NCI-H2107 treated with DMSO at 0.1 percent for 48 hours (cell line): ENCODE data around the gene VLDLR.

Experiments
- DNase-seq: peaks from one replicate; lab custom pipeline; 2025; ENCODE audit not compliant: unreplicated experiment; lab: John Stamatoyannopoulos, UW

Gene VLDLR

DNA sequence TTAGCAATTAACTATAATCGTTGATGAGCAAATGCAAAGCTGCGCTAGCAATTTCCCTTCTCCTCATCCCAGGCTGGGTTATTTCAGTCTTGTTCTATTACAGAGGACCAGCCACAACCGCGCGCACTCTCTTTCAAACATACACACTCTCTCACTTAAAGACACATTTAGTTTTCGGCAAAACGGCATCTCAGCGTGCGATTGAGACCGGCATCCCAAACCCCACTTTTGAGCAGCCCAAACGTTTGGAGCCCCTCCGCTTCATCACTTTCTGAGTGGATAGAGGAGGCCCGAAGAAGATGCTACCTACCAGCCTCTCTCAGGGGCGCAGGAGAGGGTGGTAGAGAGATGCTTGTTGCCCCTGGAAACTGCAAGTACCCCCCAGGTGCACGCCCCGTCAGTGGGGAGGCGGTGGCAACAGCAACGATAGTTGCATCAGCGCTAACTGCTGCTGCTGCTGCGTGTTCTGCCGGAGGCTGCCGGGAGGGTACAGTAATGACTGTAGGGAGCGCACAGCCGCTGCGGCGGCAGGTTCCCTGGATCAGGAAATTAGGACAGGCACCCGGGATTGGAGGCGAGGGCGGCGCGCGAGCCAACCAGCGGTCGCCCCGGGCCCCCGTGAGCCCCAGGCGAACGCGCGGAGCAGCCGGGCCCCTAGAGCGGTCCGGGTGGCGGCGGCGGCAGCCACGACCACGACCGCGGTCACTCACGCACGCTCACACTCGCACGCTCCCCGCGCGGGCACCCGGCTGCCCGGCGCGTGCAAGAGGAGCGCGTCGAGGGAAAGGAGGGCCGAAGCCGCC is 467 bp upstream of the VLDLR start:
- peak; percentile 40 for DNase-seq

DNA sequence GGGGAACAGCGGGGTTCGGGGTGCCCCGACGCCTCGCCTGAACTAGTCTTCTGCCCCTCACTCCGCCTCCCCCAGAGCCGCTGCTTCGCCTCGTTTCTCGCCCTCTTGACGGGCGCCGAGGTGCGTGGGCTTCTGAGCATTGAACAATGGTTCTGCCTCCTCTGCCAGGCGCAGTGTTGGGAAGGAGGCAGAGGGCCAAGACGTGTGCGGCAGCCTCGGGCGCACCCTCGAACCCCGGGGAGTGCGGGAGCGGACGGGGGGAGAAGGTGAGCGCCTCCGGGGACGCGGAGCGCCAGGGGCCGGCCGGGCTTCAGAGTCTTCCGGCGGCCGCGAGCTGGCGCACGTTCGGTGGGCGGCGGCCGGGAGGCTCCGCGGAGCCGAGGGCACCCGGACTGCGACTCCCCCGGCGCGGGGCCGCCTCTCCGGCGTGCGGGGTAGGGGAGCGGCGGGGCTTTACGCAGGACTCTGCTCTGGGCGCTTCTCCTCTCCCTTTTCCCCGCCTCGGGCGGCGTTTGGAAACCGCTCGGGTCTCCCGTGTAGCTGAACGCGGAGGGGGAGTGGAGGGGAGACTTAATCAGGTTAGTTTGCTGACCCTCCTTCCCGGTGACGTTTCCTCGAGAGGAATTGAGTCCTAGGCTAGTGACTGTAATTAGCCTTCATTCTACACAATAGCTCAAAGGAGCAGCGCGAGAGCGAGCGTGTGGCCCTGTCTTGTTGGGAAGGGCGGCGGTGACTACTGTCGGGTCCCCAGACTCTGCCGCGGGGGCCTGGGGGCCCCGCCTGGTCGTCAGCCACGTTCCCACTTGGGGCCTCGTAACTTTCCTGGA is 1.1 kb downstream of the VLDLR start:
- DNase-seq: no peak

DNA sequence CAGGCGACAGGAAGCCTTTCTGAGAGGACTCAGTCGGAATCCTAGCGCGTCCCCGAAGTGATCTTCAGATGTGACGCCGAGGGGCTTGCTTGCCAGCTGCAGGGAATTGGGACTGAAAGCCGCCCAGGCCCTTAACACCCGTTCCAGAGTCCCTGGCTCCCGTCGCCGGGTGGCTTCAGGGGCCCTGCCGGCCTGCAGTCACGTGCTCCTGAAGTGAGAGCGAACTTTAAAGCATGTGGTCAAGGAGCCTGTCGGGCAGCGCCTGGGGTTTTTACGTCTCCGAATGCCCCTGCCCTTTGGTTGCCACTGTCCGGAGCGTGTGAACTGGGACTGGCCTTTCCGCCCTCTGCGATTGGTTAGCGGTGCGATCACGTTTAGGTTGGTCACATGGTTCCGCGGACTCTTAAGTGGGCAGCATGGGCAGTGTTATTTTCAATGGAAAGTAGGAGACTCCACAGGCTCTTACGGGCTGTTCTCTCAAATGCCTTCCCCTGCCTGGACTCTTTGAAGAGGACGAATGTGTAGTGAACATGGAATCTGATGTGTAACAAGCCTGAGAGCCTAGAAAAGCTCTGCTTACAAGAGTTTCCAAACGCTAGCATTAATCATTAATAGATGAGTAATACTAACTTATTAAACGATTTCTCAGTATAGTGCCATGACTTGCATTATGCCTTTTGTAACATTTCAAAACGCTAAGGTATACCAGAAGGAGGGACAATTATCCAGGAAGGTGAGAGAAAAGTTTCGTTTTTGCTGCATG is 1.9 kb downstream of the VLDLR start:
- no peak for DNase-seq

DNA sequence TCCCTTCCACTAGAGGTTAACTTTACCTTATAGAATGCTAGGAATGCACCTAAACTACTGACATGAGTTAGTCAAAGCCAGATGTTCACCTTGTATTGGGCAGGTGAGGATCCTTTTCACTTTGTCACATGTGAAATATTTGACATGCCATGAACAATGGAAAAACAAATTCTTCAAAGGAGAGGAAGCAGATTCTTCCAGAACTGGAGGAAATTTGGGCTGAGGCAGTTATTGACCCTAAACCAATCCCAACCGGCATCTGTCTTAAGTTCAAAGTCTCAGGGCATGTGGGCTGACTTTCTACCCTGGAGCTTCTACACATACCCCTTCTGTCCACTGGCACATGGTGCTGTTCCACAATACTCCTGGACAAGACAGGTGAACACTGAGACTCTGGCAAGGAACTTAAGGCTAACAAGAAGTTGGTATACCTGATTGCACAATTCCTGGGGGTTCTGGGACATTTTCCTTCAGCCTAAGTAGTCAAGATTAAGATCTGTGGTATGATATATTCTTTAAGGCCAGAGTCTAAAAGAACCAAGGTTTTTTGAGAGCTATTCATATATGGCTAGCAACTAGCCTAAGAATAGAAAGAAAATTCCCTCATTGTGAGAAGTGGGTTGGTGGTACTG is 2.6 kb downstream of the VLDLR start:
- DNase-seq: no peak

DNA sequence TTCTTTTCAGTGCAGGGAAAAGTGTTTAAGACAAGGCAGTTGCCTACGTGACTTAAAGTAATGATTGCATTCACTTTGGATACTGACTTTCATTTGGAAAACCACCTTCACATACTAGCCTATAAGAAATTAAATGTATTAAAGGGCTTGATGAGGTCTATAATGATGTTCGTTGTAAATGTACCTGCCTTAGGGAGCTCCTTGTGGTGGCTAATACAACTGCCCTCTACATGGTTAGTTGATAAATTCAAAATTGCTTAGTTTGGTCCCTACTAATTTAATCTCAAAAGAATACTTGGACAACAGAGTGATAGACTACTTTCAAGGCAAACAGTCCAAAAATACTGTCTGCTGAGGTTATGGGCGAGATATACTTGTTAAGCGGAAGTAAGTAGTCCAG is 3.8 kb downstream of the VLDLR start:
- DNase-seq: no peak

DNA sequence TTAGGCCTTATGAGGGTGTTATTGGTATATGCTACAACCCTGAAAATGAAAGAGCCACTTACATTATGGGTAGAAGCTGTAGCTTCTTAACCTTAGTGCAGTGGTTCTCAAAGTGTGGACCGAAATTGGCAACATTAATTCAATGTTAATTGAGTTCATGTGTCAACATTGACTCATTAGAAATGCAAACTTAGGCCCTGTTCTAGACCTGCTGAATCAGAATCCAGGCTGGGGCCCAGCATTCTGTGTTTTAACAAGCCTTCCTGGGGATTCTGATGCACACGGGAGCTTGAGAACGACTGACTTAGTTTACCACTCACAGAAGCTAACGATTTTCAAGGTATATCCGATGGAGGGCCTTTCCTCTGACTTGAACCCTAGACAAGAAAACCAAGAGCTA is 7.3 kb downstream of the VLDLR start:
- no peak for DNase-seq

DNA sequence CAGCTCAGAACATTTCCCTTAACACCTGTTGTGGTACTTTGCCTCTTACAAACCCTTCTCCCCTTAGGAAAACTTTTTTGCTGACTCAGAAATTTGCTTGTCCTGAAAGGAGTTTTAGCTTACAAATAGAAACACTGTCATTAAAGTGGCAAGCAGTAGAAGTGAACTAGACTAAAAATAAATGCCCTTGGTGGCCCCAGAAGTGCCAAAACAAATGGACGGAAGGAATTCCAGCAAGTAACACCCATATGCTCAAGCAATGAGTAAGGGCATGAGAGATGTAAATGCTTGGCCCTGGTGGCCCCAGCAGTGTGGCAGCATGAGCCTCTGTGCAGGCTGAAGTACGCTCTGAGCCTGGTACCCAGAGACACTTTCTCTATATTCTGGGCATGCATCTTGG is 8.6 kb downstream of the VLDLR start:
- no peak for DNase-seq

DNA sequence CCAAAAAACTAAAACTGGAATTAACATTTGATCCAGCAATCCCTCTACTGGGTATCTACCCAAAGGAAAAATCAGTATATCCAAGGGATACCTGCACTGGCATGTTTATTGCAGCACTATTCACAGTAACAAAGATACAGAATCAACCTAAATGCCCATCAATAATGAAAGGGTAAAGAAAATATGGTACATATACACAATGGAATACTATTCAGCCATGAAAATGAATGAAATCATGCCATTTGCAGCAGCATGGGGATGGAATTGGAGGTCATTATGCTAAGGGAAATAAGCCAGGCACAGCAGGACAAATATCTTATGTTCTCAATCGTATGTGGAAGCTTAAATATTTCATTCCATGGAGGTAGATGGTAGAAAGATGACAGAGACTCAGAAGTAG is 9.7 kb downstream of the VLDLR start:
- no peak for DNase-seq

DNA sequence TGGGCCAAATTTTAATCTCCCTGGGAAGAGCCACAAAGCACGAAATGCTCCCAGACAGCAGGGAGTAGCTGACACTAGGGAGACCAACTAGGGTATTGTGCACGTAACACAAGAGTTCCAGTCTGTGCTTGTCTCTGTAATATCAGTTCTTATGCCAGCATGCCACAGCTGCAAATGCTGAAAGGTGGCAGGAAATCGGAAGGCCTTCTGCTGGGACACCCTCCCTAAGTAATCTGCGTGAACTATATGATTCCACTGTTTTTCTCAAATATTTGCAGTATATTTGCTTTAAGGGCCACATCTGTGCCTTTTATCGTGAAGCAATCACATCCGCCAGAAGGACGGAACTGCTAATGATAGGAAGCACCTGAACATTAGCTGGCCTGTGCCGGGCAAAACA is 12.6 kb downstream of the VLDLR start:
- no peak for DNase-seq

DNA sequence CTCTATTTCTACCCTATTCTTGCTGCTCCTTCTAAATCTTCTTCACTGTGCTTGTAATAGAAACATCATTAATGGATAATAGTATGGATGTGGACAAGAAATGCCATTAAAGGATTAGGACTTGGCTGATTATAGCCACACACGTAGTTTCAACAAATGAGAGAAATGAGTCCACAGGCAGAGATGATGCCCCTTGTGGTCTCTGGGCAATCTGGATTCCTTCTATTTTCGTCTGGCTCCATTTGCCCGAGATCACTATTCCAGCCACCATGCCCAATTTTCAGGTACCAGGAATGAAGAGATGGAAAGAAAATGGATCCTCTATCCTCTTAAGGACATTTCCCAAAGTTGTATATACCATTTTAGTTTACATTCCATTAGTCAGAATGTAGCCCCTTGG is 13.2 kb downstream of the VLDLR start:
- DNase-seq: no peak

DNA sequence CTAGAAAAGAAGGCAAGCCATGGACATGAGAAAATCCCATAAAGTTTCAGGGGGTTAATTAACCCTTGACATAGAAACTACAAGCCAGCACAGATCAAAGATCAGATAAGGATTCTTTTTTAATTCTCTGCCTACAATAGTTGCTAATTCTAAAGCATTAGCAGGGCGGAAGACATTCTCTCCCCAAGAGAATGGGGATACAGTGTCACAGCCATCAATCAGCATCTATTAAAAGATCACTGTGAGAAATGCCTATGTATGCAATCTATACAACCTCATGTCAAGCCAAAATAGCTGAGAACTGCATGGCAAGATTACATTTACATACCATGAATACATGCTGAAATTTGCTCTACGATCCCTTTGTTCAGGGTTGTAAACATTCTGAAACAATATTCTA is 14.3 kb downstream of the VLDLR start:
- no peak for DNase-seq

DNA sequence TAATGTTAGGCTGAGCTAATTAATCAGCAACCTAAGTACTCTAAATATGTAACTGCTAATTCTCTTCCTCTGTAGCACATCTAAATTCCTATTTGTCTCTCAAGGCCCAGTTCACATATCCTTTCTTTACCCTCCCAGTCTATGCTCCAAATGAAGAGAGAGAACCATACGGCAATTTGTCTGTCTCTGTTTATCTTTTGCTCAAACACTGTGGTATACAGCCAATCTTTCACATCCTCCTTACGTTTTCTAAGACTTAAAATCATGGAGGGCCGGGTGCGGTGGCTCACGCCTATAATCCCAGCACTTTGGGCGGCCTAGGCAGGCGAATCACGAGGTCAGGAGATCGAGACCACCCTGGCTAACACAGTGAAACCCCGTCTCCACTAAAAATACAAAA is 15.8 kb downstream of the VLDLR start:
- DNase-seq: no peak

DNA sequence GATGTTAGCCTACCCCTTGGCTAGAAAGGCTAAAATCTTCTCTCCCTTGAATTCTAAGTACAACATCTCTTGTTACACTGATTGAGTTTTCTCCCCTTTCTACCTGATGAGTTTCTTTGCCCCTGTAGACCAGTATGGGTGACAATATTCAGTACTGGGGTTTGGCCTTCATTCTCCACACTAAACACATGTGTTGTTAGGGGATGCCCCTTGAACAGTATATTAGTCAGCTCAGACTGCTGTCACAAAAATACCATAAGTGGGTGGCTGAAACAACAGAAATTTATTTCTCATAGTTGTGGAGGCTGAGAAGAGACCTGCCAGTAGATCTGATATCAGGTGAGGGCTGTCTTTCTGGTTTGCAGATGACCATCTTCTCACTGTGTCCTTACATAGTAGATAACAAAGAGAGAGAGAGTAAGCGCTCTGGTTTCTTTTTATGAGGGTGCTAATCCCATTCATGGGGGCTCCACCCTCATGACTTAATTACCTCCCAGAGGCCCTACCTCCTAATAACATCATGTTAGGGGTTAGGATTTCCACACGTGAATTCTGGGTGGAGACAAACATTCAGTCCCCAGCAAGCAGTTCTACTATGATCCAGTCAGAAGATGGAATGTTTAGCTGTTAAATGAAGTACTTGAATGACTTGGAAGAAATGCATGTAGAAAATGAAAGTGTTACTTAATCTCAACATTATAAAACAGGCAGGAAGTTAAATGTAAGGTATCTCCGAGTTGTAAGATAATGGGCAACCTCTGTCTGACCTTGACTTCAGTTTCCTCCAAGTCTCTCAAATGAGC is 17.5 kb downstream of the VLDLR start:
- DNase-seq: no peak

DNA sequence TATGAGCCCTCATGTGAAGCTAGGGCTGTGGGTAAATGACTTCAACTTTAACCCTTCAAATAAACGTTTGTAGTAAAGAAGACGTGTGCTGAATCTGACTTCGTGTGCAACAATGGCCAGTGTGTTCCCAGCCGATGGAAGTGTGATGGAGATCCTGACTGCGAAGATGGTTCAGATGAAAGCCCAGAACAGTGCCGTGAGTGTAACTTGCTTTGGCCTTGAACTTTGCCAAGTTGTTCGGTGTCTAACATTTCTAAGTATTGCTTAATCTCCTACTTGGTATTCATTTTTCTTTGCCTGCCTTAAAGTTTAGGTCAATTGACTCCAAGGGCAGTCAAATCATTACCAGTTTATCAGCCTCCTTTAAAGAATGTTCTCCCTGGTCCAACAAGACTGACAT is 18.2 kb downstream of the VLDLR start:
- DNase-seq: no peak

DNA sequence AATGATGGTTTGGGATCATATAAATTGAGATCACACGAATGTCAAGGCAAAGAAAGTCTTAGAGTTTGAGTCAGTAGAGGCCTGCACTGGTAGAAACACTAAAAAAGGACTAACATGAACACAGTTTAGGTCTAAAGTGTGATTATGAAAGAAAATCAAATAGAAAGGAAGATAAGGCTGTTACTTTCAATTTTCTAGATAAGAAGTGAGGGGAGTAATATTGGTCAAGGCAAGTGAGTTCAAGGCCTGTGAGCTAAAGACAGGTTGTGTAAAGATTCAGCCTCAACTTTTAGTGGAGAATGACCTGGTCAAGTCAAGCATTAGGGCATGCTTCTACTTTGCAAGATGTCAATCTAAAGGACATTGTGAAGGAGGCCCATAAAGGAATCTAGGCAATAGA is 19.0 kb downstream of the VLDLR start:
- no peak for DNase-seq

DNA sequence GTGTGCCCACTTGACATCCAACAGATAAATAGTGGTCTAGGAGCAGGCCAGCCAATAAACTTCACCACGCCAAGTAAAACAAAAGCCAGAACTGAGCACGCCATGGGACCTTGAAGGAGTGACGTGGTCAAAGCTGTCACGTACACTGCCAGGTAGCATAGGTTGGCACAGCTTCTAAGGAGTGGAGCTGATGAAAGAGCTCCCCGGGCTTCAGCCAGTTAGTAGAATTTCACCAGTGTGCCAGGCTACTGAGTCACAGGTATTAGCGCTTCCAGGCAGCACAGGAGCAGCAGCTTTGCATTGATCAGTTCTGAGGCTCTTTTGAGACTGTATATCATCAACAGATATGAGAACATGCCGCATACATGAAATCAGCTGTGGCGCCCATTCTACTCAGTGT is 19.4 kb downstream of the VLDLR start:
- no peak for DNase-seq

DNA sequence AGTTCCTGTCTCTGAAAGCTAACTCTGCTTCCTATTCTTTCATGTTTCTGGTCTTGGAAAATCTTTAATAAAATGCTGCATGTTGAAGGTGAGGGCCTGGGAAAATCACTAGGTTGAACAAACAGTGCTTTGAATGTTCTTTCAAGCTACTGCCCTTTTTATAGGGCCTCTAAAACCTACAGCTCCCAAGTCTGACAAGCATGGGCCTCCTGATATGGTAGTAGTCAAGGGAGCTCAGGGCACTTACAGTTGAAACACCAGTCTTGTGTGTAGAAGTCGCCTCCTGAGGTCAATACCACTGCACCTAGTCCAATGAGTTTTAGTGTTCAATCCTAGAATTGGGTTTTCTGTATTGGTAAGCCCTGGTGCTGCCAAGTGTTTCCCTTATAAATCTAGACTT is 20.5 kb downstream of the VLDLR start:
- no peak for DNase-seq

DNA sequence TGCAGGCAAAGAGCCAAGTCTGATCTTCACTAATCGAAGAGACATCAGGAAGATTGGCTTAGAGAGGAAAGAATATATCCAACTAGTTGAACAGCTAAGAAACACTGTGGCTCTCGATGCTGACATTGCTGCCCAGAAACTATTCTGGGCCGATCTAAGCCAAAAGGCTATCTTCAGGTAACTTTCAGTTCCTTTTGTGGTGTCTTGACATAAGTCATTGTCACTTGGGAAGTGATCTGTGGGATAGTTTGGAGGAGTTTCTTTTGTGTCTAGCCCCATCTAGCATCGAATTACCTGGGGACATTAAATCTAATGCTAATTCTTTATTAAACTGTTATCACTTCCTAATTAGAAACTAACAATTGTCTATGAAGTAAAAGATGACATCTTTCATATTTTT is 24.0 kb downstream of the VLDLR start:
- no peak for DNase-seq

DNA sequence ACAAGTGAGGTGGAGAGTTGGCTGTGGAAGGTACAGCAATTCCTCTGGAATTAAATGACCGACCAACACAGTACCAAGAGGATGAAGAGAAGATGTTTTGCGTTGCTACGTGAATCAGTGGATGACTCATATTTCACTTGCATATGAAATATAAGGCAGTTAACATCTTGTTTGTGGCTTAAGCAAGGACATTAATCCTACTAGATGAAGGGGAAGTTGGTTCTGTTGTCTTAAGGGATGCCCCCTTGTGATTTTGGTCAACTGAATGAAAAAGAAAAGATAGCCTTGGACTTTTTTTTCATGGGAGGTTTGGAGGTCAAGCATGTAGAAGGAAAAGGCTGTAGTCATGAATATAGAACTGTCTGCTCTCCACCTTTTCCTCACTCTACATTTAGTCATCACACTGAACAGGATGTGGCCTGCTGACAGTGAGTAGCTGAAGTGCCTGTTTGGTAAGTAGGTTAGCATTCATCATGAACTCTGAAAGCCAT is 33.9 kb downstream of the VLDLR start:
- DNase-seq: no peak

DNA sequence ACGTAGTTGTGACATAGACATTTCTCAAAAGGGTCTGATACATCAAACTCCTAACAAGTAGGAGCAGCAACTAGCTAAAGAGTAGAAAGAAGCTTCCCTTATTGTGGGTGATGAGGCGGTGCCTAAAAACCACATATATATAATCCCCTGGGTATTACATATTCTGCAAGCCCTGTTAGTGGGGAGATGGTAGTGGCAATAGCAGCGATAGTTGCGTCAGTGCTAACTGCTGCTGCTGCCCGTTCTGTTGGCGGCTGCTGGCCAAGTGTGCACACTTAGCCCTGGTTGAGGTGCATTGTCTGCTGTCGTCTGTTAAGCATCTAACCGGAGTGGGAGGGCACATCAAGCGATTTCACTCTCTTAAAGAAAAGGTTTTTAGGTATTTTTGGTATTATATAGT is 35.8 kb downstream of the VLDLR start:
- DNase-seq: no peak
